ENCODE results near the gene ZNF507. TPM values are rescaled to one million over a fixed set of nuclear protein-coding genes. Genes with fewer than 3 reads are reported as not detected.
"Not testable (repeated sequence)": the region's sequence is repeated elsewhere in the genome, so short reads cannot be mapped to it uniquely, and the experiment has no call there.

ZNF507 gene
- total and polyA plus RNA-seq, 3 donors from 2014 or later: 40.5 to 53.0 (median 50.6) TPM

DNA sequence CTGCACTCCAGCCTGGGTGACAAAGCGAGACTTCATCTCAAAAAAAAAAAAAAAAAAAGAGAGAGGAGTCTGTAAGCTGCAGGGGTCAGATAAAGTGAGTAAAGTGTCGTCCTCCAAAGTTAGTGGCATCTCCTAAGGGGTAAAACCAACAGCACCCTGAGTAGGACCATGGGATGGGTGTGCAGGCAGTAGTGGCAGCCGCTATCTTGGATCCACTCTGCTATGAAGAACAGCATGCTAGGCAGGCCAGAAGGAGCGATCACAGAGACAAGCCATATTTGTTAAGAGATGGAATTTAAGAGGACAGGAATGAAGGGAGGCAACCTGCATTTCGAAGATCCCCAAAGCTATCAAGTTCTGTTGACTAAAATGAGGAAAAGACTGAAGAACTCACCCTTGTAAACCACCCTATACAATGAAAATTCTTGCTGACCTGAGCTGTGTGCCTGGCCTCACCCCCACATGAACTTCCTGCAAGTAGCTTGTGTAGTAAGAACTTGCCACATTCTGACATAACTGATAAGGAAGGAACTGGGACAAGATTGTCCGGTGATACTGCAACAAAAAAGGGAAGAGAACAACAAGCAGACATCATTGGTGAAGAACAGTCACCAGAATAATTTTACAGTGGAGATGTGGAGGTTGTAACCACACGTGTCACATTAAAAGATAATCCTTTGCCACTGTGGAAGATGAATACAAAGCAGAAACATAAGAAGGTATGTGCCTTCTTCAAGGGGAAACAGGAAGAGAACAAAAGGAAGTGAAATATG is 76.4 kb downstream of the ZNF507 start:
- no peak overlapping the region for H3K4me3 ChIP-seq
- intact Hi-C loops (cut with DNase I; ENCODE audit: low total_unique reads): no loop called here
- H3K27ac ChIP-seq: no peak overlapping the region
- H3K4me1 ChIP-seq: peaks cover 6% of the 10 kb centered on the region
- H3K9me3 ChIP-seq: no peaks in the 10 kb centered on the region
- no peaks in the 10 kb centered on the region for H3K36me3 ChIP-seq (ENCODE audit: low read depth, missing control alignments)
- no peaks in the 10 kb centered on the region for H3K27me3 ChIP-seq
- TF ChIP-seq, protein P1, sequence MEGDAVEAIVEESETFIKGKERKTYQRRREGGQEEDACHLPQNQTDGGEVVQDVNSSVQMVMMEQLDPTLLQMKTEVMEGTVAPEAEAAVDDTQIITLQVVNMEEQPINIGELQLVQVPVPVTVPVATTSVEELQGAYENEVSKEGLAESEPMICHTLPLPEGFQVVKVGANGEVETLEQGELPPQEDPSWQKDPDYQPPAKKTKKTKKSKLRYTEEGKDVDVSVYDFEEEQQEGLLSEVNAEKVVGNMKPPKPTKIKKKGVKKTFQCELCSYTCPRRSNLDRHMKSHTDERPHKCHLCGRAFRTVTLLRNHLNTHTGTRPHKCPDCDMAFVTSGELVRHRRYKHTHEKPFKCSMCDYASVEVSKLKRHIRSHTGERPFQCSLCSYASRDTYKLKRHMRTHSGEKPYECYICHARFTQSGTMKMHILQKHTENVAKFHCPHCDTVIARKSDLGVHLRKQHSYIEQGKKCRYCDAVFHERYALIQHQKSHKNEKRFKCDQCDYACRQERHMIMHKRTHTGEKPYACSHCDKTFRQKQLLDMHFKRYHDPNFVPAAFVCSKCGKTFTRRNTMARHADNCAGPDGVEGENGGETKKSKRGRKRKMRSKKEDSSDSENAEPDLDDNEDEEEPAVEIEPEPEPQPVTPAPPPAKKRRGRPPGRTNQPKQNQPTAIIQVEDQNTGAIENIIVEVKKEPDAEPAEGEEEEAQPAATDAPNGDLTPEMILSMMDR (IDR thresholded peaks at IDR 0.05): no peak
- TF ChIP-seq POLR2A (IDR thresholded peaks at IDR 0.05): no peak
- peak; percentile 37 for DNase-seq
- WGBS, 2 donors: 57 to 66% methylated on average over 7 of the region's 7 CpGs

DNA sequence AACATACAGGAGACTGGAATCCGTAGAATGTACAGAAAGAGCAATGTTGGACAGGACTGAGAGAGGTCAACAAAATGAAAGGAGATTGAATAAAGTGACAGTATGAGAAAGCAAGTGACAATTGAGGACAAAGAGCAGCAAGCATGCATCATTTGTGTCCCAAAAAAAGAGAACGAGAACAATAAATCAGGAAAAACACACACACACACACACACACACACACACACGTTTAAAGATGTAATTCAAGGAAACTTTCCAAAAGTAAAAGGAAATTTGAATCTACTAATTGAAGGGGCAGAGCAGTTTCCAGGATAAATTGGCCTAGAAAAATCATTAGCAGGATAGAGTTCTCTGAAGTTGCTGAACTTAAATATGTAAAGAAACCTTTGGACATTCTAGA is 77.0 kb downstream of the ZNF507 start:
- Histone ChIP-seq H3K36me3 (ENCODE audit: low read depth, missing control alignments) (no peaks in the 10 kb centered on the region), H3K4me1 (peaks cover 6% of the 10 kb centered on the region), H3K27ac (no peak overlapping the region), H3K4me3 (no peak overlapping the region), H3K9me3 (no peaks in the 10 kb centered on the region), H3K27me3 (no peaks in the 10 kb centered on the region)
- 61 to 66% methylated on average over 3 of the region's 3 CpGs for WGBS, 2 donors
- intact Hi-C loops (cut with DNase I; ENCODE audit: low total_unique reads): no loop called here
- TF ChIP-seq, protein P1 (IDR thresholded peaks at IDR 0.05): no peak
- TF ChIP-seq POLR2A (IDR thresholded peaks at IDR 0.05): no peak
- no peak for DNase-seq

DNA sequence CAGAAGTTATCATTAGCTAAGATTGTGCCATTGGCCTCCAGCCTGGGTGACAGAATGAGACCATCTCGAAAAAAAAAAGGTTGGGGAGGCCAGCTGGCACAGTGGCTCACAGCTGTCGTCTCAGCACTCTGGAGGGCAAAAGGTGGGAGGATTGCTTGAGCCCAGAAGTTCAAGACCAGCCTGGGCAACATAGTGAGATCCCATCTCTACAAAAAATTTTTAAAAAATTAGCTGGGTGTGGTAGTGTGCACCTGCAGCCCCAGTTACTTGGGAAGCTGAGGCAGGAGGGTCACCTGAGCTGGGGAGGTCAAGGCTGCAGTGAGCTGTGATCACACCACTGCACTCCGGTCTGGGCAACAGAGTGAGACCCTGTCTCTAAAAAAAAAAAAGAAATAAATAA is 78.5 kb downstream of the ZNF507 start:
- H3K36me3 ChIP-seq (ENCODE audit: low read depth, missing control alignments); H3K27ac ChIP-seq; H3K9me3 ChIP-seq; DNase-seq; H3K27me3 ChIP-seq; H3K4me3 ChIP-seq; intact Hi-C loops (cut with DNase I; ENCODE audit: low total_unique reads); H3K4me1 ChIP-seq: not testable (repeated sequence)
- 95 to 98% methylated on average over 3 of the region's 3 CpGs for WGBS, 2 donors

DNA sequence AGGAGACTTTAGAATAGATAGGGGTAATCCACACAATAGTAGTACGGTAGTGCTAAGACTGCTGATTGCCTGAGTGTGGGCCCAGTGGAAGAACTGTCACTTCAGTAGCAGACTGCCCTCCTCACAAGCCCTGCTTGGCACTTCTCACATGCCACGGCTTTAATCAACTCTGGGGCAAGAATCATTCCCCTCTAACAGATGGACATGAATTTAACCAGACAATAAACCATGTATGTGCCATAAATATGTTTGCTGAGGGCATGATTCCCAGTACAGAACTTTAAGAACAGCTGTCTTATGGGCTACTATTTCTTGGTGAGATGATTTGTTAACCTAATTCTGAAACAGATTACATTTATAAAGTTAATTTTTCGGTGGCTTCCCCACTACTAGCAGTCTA is 82.1 kb downstream of the ZNF507 start:
- Histone ChIP-seq H3K4me1 (no peaks in the 10 kb centered on the region), H3K9me3 (no peaks in the 10 kb centered on the region), H3K36me3 (ENCODE audit: low read depth, missing control alignments) (no peaks in the 10 kb centered on the region), H3K27me3 (no peaks in the 10 kb centered on the region), H3K4me3 (no peak overlapping the region), H3K27ac (no peak overlapping the region)
- DNase-seq: no peak
- 82 to 95% methylated on average over 3 of the region's 3 CpGs for WGBS, 2 donors
- intact Hi-C loops (cut with DNase I; ENCODE audit: low total_unique reads): no loop called here
- TF ChIP-seq POLR2A (IDR thresholded peaks at IDR 0.05): no peak
- TF ChIP-seq, protein P1 (IDR thresholded peaks at IDR 0.05): no peak

DNA sequence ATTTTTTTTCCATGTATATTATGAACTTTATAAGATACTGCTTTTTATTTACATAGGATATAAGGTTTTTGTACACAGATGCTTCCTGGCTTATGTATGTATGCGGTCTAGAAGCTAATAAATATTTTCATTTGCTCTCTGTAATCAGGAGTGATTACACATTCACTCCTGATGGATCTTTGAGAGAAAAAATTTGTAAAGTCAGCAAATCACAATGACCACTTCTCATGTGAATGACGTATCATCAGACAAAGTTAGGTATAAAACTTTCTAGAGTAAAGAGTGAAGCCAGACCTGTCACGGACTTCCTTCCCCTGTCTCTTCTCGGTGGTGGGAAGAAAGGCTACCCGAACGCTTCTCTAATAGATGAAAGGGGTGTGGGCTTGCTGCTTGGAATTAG is 91.3 kb downstream of the ZNF507 start:
- TF ChIP-seq, protein P1 (IDR thresholded peaks at IDR 0.05): no peak
- TF ChIP-seq POLR2A (IDR thresholded peaks at IDR 0.05): no peak
- intact Hi-C loops (cut with DNase I; ENCODE audit: low total_unique reads): no loop called here
- Histone ChIP-seq H3K27me3 (no peaks in the 10 kb centered on the region), H3K9me3 (no peaks in the 10 kb centered on the region), H3K4me1 (no peaks in the 10 kb centered on the region), H3K36me3 (ENCODE audit: low read depth, missing control alignments) (no peaks in the 10 kb centered on the region), H3K27ac (no peak overlapping the region), H3K4me3 (no peak overlapping the region)
- DNase-seq: no peak
- WGBS, 2 donors: 89 to 96% methylated on average over 6 of the region's 6 CpGs

Data from testis (tissue), 3 donors.